T47D (cell line): Measurements from ENCODE around the gene GOLGA8R.
"Not testable (repeated sequence)": the region's sequence is repeated elsewhere in the genome, so short reads cannot be mapped to it uniquely, and the experiment has no call there.

Experiments
- DNase-seq, 2 experiments: peaks; one replicate each; pipeline versions ENCODE4 v3.0.0 to v3.0.0-alpha.2; 2011 to 2012; ENCODE audit warnings: low read depth in 1 of 2, low spot score in 1 of 2
- in situ Hi-C: cut with HindIII; loops from 2 replicates; pipeline ENCODE4 v1.10.0; 2016; ENCODE audit warnings: low sequenced_read_pairs, low pct_unique_long_range_greater_than_20kb

Gene GOLGA8R

DNA sequence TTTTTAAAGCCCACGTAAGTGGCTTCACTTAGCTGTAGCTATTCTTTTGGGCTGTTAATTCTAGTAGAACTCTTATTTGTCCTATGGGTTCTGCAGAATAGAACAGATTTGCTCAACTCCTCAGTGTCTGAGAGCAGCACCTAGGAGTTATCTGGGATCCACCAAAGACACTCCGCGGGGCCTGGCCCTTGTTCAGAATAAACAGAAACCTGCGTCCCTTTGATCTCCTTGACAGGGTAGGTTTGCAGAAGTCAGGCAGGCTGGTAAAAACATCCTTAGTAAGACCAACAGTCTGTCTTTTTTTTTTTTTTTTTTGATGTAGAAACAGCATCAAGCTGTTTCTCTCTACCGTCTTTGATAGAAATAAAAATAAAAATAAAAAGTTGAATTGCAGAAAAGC is 52.7 kb downstream of the GOLGA8R start:
- in situ Hi-C loops = not testable (repeated sequence)

DNA sequence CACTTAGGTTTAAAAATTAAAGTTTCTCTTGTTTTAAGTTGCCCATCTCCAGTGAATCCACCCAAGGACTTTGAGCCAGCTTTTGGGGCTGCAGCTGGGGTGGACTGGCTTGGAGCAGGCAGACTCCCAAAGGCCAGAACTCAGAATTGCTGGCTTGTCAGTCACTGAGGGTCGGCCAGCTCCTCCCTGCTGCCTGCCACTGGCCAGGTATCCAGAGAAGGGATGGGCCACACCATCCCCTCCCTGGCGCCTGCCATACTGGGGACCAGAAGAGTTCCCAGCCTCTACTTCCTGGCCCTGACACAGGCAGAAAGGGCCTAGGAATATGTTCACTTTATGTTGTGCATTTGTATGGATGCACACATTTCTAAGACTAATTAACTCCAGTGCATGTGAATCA is 53.1 kb downstream of the GOLGA8R start:
- in situ Hi-C loops, DNase-seq: not testable (repeated sequence)

More for the DNA sequence above, 52.7 kb downstream of the GOLGA8R start:
- DNase-seq = not testable (repeated sequence)

DNA sequence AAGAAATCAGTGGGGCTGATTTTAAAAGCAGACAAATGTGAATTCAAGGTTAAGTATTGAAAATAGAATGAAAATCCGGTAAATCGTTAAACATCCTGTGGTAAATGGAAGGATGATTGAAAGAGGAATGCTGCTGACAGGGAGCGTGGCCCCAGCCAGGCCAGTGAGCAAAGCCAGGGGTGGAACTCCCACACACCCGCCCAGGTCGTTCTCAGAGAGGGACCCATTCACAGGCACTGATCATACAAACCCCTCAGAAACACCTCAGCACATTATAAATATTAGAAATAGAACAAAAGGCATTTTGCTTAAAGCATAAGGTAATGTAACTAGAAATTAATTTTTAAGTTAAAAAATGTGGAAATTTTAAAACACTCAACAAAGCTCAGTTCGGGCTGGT is 59.0 kb downstream of the GOLGA8R start:
- in situ Hi-C loops, DNase-seq: not testable (repeated sequence)
